Colonic mucosa (tissue), 4 donors: ENCODE measurements around the gene NSUN2. TPM values are rescaled to one million over a fixed set of nuclear protein-coding genes. Genes with fewer than 3 reads are reported as not detected.
"Not testable (repeated sequence)": the region's sequence is repeated elsewhere in the genome, so short reads cannot be mapped to it uniquely, and the experiment has no call there.

Experiments used
- DNase-seq: peaks from one replicate; pipeline ENCODE4 v3.0.0-alpha.2; 2020
- H3K27ac ChIP-seq: fragments of 200-600 bp; one replicate; pipeline ENCODE4 v1.8.0; 2021
- H3K27me3 ChIP-seq: fragments of 200-600 bp; one replicate; pipeline ENCODE4 v1.8.0; 2021
- H3K36me3 ChIP-seq: fragments of 200-600 bp; one replicate; pipeline ENCODE4 v1.8.0; 2021
- H3K4me1 ChIP-seq: fragments of 200-600 bp; one replicate; pipeline ENCODE4 v1.8.0; 2021; ENCODE audit warnings: mild to moderate bottlenecking
- H3K4me3 ChIP-seq: fragments of 200-600 bp; one replicate; pipeline ENCODE4 v1.8.0; 2021
- H3K9ac ChIP-seq, 2 donors: one replicate each; pipeline ENCODE4 v1.7.0; 2013; ENCODE audit warnings: control low read depth in 2 of 2, low read depth in 2 of 2, low read length in 2 of 2
- H3K9me3 ChIP-seq: fragments of 200-600 bp; one replicate; pipeline ENCODE4 v1.8.0; 2021
- CTCF ChIP-seq: fragments of 200-600 bp; IDR thresholded peaks from one replicate; pipeline ENCODE4 v1.8.0; 2022; ENCODE audit warnings: antibody characterized with exemption, mild to moderate bottlenecking
- intact Hi-C: fragments of 100-400 bp; cut with DNase I; formaldehyde crosslinking; loops from one replicate; pipeline ENCODE4 v1.14.1; 2022
- total RNA-seq, 2 donors: library from RNA; stranded (reverse); fragmentation: NEBNext Ultra II Directional in 1 of 2; extraction: Animal tissue kit (Norgen Biotek cat#: 25700) in 1 of 2; gene quantifications; one replicate each; pipeline ENCODE4 v1.2.1, GENCODE V29; 2021
- donor health status: healthy.
- donor health status: DM: no; HTN: no; CAD: no.
- donor health status: DM: no; HTN: no; CAD: no.

NSUN2 gene
- total RNA-seq, 2 donors from 2014 or later, result 46.9 to 69.9 TPM

GRCh38 chr5:6656680-6657079 is 23.8 kb upstream of the NSUN2 start:
- H3K9ac ChIP-seq, result no peak overlapping the region
- H3K27me3 ChIP-seq, result no peaks in the 10 kb centered on the region
- H3K27ac ChIP-seq, result no peak overlapping the region
- no peaks in the 10 kb centered on the region for H3K36me3 ChIP-seq
- H3K4me1 ChIP-seq, result no peaks in the 10 kb centered on the region
- H3K4me3 ChIP-seq, result no peak overlapping the region
- H3K9me3 ChIP-seq, result no peaks in the 10 kb centered on the region
- intact Hi-C loops, result no loop called here
- TF ChIP-seq CTCF, result no peak
- DNase-seq, result no peak

- no peak overlapping the region for H3K4me3 ChIP-seq
- no peak overlapping the region for H3K9ac ChIP-seq
- DNase-seq, result no peak
- no peak for TF ChIP-seq CTCF
- H3K27me3 ChIP-seq, result no peaks in the 10 kb centered on the region
- H3K9me3 ChIP-seq, result no peaks in the 10 kb centered on the region
- no peak overlapping the region for H3K27ac ChIP-seq
- H3K36me3 ChIP-seq, result no peaks in the 10 kb centered on the region
- no peaks in the 10 kb centered on the region for H3K4me1 ChIP-seq
- intact Hi-C loops, result no loop called here
Measured at GRCh38 chr5:6655432-6655831, 22.6 kb upstream of the NSUN2 start.

- TF ChIP-seq CTCF, result no peak
- Histone ChIP-seq H3K27ac (no peak overlapping the region), H3K4me3 (no peak overlapping the region), H3K9me3 (no peaks in the 10 kb centered on the region), H3K27me3 (no peaks in the 10 kb centered on the region), H3K36me3 (no peaks in the 10 kb centered on the region), H3K9ac (no peak overlapping the region), H3K4me1 (no peaks in the 10 kb centered on the region)
- no peak for DNase-seq
- intact Hi-C loops, result no loop called here
Measured at GRCh38 chr5:6652025-6652424, 19.2 kb upstream of the NSUN2 start.

- Histone ChIP-seq H3K36me3 (no peaks in the 10 kb centered on the region), H3K4me1 (no peaks in the 10 kb centered on the region), H3K4me3 (no peak overlapping the region), H3K27ac (no peak overlapping the region), H3K9me3 (no peaks in the 10 kb centered on the region), H3K9ac (no peak overlapping the region), H3K27me3 (no peaks in the 10 kb centered on the region)
- DNase-seq, result no peak
- intact Hi-C loops, result no loop called here
- TF ChIP-seq CTCF, result no peak
Measured at GRCh38 chr5:6649681-6650080, 16.8 kb upstream of the NSUN2 start.

GRCh38 chr5:6649186-6649585 is 16.3 kb upstream of the NSUN2 start:
- intact Hi-C loops, result no loop called here
- Histone ChIP-seq H3K9me3 (no peaks in the 10 kb centered on the region), H3K27me3 (no peaks in the 10 kb centered on the region), H3K4me3 (no peak overlapping the region), H3K36me3 (no peaks in the 10 kb centered on the region), H3K9ac (no peak overlapping the region), H3K4me1 (no peaks in the 10 kb centered on the region), H3K27ac (no peak overlapping the region)
- DNase-seq, result no peak
- TF ChIP-seq CTCF, result no peak

- H3K27me3 ChIP-seq, intact Hi-C loops, H3K36me3 ChIP-seq, H3K27ac ChIP-seq, H3K4me1 ChIP-seq, H3K4me3 ChIP-seq, H3K9me3 ChIP-seq, DNase-seq, H3K9ac ChIP-seq: not testable (repeated sequence)
Measured at GRCh38 chr5:6645571-6646362, 12.9 kb upstream of the NSUN2 start.
